Measurements from ENCODE around the gene ODC1.

GRCh38 chr2:10434886-10435819 is 13.0 kb downstream of the ODC1 start:
- TF ChIP-seq CTCF (tag by site-specific recombination; IDR thresholded peaks at IDR 0.05) (peak; percentile 92), ZNF121 (tag by site-specific recombination; IDR thresholded peaks at IDR 0.05) (no peak), MEIS1 (CRISPR knock-in tag; IDR thresholded peaks at IDR 0.05; ENCODE audit: borderline replicate concordance) (no peak), ZNF174 (tag by site-specific recombination; IDR thresholded peaks at IDR 0.05) (no peak)
